ENCODE measurements around the gene HCK. TPM values are rescaled to one million over a fixed set of nuclear protein-coding genes. Genes with fewer than 3 reads are reported as not detected.
"Not testable (repeated sequence)": the region's sequence is repeated elsewhere in the genome, so short reads cannot be mapped to it uniquely, and the experiment has no call there.

Gene HCK
- total RNA-seq, 4 donors from 2014 or later, result 8.0 to 56.1 (median 10.5) TPM

DNA sequence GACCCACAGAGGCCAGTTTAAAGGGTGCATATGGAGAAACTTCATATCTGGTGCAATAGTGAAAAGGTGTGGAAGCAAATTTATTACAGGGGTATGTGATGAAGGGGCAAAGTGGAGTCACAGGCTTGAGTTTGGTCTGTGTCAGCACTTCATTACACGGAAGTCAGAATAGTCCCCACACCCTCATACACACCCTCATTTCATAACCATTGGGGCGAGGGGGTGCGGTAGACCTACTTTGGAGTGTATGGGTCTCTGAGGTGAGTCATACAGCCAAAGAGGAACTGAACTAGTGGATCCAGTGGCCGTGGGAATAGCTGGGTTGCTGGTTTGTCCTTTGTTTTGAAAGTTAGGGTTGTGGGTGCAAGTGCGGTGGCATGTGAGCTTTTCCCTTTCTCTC, 60.8 kb downstream of the HCK start:
- H3K9me3 ChIP-seq, result no peaks in the 10 kb centered on the region
- H3K4me3 ChIP-seq, result no peak overlapping the region
- DNase-seq, result peak in 2 of 3 donors; percentile 69 to 85
- H3K4me1 ChIP-seq, result peaks cover 0 to 35% (median 3%) of the 10 kb centered on the region in 4 donors
- TF ChIP-seq, protein P1, sequence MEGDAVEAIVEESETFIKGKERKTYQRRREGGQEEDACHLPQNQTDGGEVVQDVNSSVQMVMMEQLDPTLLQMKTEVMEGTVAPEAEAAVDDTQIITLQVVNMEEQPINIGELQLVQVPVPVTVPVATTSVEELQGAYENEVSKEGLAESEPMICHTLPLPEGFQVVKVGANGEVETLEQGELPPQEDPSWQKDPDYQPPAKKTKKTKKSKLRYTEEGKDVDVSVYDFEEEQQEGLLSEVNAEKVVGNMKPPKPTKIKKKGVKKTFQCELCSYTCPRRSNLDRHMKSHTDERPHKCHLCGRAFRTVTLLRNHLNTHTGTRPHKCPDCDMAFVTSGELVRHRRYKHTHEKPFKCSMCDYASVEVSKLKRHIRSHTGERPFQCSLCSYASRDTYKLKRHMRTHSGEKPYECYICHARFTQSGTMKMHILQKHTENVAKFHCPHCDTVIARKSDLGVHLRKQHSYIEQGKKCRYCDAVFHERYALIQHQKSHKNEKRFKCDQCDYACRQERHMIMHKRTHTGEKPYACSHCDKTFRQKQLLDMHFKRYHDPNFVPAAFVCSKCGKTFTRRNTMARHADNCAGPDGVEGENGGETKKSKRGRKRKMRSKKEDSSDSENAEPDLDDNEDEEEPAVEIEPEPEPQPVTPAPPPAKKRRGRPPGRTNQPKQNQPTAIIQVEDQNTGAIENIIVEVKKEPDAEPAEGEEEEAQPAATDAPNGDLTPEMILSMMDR (IDR thresholded peaks at IDR 0.05), result no peak
- TF ChIP-seq POLR2A (IDR thresholded peaks at IDR 0.05), result peak in 1 of 2 donors; percentile 28
- H3K27ac ChIP-seq, result peak overlapping the region in 3 of 4 donors; percentile 23 to 94 (median 50)
- H3K27me3 ChIP-seq, result no peaks in the 10 kb centered on the region
- H3K36me3 ChIP-seq, result peaks cover 0 to 6% (median 0%) of the 10 kb centered on the region in 3 donors

DNA sequence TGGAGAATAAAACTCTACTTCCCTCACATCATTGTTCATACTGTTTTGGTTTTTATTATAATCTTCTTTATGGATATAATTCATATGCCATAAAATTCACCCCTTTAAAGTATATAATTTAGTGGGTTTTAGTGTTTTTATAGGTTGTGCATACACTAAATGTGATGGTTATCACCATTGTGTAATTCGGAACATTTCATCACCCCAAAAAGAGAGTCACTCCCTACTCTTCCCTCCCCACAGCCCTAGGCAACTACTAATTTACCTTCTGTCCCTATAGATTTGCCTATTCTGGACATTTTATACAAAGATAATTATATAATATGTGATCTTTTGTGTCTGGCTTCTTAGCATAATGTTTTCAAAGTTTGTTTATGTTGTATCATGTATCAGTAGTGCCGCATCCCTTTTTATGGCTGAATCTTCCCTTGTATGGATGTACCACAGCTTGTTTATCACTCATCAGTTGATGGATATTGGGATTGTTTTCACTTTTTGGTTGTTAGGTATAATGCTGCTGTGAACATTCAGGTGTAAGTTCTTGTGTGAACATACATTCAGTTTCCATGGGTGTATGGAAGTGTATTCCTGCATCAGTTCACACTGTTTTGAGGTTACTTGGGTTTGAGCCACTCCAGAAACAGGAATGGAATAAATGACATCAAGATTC, 61.7 kb downstream of the HCK start:
- Histone ChIP-seq H3K27ac (peak overlapping the region in 1 of 4 donors; percentile 14), H3K4me3 (no peak overlapping the region), H3K4me1 (peaks cover 0 to 35% (median 3%) of the 10 kb centered on the region in 4 donors), H3K36me3 (peaks cover 0 to 6% (median 0%) of the 10 kb centered on the region in 3 donors), H3K27me3 (no peaks in the 10 kb centered on the region), H3K9me3 (no peaks in the 10 kb centered on the region)
- no peak for DNase-seq
- TF ChIP-seq, protein P1 (IDR thresholded peaks at IDR 0.05), result no peak
- TF ChIP-seq POLR2A (IDR thresholded peaks at IDR 0.05), result no peak

DNA sequence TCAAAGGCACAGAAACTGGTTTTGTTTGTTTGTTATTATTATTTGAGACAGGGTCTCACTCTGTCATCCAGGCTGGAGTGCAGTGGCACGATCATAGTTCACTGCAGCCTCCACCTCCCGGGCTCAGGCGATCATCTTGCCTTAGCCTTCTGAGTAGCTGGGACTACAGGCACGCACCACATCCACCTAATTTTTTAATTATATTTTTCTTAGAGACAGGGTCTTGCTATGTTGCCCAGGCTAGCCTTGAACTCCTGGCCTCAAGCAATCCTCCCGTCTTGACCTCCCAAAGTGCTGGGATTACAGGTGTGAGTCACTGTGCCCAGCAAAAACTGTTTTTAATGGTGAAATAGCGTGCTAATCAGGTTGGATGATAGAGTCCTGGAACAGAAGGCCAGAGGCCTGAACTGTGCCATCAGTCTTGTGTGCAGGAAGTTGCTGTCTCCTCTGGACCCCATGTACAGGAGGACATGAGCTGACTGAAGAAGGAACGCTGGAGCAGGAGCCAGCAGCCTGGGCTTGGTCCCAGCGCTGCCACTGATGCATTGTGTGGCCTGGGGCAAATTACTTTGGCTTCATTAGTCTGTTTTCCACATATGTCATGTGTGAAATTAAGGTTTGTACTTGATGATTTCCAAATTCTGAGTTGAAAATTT, 62.4 kb downstream of the HCK start:
- no peaks in the 10 kb centered on the region for H3K27me3 ChIP-seq
- no peak overlapping the region for H3K4me3 ChIP-seq
- peaks cover 0 to 6% (median 0%) of the 10 kb centered on the region in 3 donors for H3K36me3 ChIP-seq
- no peak for TF ChIP-seq POLR2A (IDR thresholded peaks at IDR 0.05)
- TF ChIP-seq, protein P1 (IDR thresholded peaks at IDR 0.05), result no peak
- H3K27ac ChIP-seq, result no peak overlapping the region
- no peaks in the 10 kb centered on the region for H3K9me3 ChIP-seq
- DNase-seq, result no peak
- H3K4me1 ChIP-seq, result peaks cover 0 to 35% (median 3%) of the 10 kb centered on the region in 4 donors

DNA sequence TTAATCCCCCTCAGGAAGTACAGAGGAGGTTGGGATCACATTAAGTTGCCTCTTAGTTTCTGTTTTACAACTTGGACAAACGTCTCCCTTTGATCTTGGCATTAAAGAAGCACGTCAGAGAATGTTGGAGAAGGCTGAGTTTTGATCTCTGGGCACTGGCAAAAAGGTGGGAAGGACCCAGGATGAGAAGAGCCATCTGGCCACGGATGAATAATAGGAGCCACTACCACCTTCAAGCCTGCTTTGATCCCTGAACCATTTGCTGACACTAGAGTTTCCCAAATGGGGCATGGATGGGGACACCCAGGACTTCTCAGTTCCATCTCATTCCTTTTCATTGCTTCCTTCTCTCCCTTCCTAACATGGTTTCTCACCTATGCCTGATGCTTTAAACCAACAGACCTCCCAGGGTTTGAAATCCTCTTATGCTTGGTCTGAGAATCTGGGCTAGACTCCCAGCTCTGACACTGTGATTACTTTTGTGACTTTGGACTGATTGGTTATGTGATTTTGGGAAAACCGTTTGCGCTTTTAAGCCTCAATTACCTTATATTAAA, 63.2 kb downstream of the HCK start:
- no peak for DNase-seq

DNA sequence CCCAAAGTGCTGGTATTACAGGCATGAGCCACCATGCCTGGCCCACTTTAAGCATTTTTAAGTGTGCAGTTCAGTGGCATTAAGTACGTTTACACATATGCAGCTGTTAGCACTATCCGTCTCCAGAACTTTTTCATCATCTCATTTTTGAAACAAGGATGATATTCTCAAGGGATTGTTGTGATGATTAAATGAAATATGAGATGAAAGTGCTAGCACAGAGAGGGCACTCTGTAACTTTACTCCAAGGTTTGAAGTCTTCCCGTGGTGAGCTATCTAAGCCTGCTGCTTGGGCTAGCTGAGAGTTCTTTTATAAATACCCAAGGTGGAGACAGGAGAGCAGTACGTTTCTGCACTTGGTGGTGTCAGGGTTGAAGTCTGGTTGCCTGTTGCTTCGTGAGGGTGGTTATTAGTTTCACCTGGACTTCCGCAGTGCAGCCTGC, 64.1 kb downstream of the HCK start:
- H3K9me3 ChIP-seq, result no peaks in the 10 kb centered on the region
- H3K27me3 ChIP-seq, result no peaks in the 10 kb centered on the region
- no peak overlapping the region for H3K27ac ChIP-seq
- TF ChIP-seq POLR2A (IDR thresholded peaks at IDR 0.05), result no peak
- TF ChIP-seq, protein P1 (IDR thresholded peaks at IDR 0.05), result no peak
- H3K4me3 ChIP-seq, result no peak overlapping the region
- H3K4me1 ChIP-seq, result peaks cover 0 to 25% (median 0%) of the 10 kb centered on the region in 4 donors
- peaks cover 0 to 6% (median 0%) of the 10 kb centered on the region in 3 donors for H3K36me3 ChIP-seq
- DNase-seq, result no peak

More for the DNA sequence above, 63.2 kb downstream of the HCK start:
- Histone ChIP-seq H3K4me3 (no peak overlapping the region), H3K36me3 (peaks cover 0 to 6% (median 0%) of the 10 kb centered on the region in 3 donors), H3K27ac (no peak overlapping the region), H3K4me1 (peaks cover 0 to 33% (median 2%) of the 10 kb centered on the region in 4 donors), H3K9me3 (no peaks in the 10 kb centered on the region), H3K27me3 (no peaks in the 10 kb centered on the region)
- no peak for TF ChIP-seq POLR2A (IDR thresholded peaks at IDR 0.05)
- TF ChIP-seq, protein P1 (IDR thresholded peaks at IDR 0.05), result no peak

DNA sequence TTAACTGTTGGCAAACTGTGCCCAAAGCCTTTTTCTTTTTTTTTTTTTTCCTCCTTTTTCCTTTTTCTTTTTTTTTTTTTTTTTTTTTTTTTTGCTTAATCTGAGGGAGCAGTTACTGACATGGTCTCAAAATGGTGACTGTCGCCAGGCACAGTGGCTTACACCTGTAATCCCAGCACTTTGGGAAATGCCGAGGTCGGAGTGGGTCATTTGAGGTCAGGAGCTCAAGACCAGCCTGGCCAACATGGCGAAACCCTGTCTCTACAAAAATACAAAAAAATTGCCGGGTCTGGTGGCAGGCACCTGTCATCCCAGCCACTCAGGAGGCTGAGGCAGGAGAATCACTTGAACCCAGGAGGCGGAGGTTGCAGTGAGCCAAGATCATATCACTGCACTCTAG, 64.8 kb downstream of the HCK start:
- H3K27ac ChIP-seq, H3K36me3 ChIP-seq, DNase-seq, H3K27me3 ChIP-seq, H3K9me3 ChIP-seq, H3K4me3 ChIP-seq: not testable (repeated sequence)
- peaks cover 0 to 18% (median 0%) of the 10 kb centered on the region in 4 donors for H3K4me1 ChIP-seq

DNA sequence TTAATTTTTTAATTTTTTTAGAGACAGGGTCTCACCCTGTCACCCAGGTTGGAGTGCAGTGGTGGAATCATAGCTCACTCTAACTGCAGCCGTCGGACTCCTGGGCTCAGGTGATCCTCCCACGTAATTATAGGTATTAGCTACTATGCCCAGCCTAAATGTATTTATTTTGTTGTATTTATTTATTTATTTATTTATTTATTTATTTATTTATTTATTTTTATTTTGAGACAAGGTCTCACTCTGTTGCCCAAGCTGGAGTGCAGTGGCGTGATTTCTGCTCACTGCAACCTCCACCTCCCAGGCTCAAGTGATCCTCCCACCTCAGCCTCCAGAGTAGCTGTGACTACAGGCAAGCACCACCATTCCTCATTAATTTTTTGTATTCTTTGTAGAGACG, 66.4 kb downstream of the HCK start:
- DNase-seq, H3K9me3 ChIP-seq, H3K27me3 ChIP-seq, H3K4me1 ChIP-seq, H3K36me3 ChIP-seq, H3K4me3 ChIP-seq, H3K27ac ChIP-seq: not testable (repeated sequence)

Data from Peyer's patch (tissue), 4 donors.